ENCODE measurements around the gene HIVEP2.
A peak's percentile ranks its signal among the peaks of the same experiment; 100 is the strongest.

HIVEP2 gene

DNA sequence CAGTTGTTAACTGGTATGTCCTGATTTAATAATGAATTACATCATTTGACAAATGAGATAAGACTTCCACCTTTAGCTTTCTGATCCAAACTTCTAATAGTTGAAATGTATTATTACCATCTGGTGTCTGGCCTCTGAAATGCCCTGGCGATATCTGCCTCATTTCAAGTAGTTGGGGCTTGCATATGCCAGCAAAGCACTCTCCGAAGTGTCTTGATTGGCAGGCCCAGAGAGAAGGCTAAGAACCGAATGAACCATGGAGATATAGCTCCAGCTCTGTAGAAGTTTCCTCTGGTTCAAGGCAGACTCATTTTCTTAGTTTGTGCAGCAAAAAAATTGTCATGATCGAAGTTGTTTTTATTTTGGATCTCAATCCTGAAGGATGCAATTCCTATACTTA, 13.4 kb upstream of the HIVEP2 start:
- Histone ChIP-seq H3K27ac (ENCODE audit: low read depth, low read length) (no peak overlapping the region), H3K9ac (ENCODE audit: low read length) (no peak overlapping the region), H3K4me3 (ENCODE audit: low read depth, low read length) (no peak overlapping the region), H3K9me3 (ENCODE audit: control insufficient read depth, insufficient read depth, low read depth, low read length) (peaks cover 2% of the 10 kb centered on the region; the same call in 1 of the 2 replicates), H3K4me1 (ENCODE audit: control insufficient read depth, insufficient read depth, low read length) (no peaks in the 10 kb centered on the region), H3K36me3 (ENCODE audit: control insufficient read depth, insufficient read depth, low read length) (no peaks in the 10 kb centered on the region), H3K27me3 (ENCODE audit: control insufficient read depth, insufficient read depth, low read length) (no peaks in the 10 kb centered on the region)

- no peaks in the 10 kb centered on the region for H3K36me3 ChIP-seq (ENCODE audit: control insufficient read depth, insufficient read depth, low read length)
- H3K9ac ChIP-seq (ENCODE audit: low read length): no peak overlapping the region
- H3K4me1 ChIP-seq (ENCODE audit: control insufficient read depth, insufficient read depth, low read length): 0 out of 2 replicates have a peak, but pooled peaks cover 4% of the 10 kb centered on the region
- no peak overlapping the region for H3K27ac ChIP-seq (ENCODE audit: low read depth, low read length)
- peaks cover 2% of the 10 kb centered on the region; the same call in 1 of the 2 replicates for H3K9me3 ChIP-seq (ENCODE audit: control insufficient read depth, insufficient read depth, low read depth, low read length)
- no peaks in the 10 kb centered on the region for H3K27me3 ChIP-seq (ENCODE audit: control insufficient read depth, insufficient read depth, low read length)
- H3K4me3 ChIP-seq (ENCODE audit: low read depth, low read length): no peak overlapping the region
These were observed 11.8 kb upstream of the HIVEP2 start for GRCh38 chr6:142956726-142957125.

GRCh38 chr6:142954844-142955243, 9.9 kb upstream of the HIVEP2 start:
- Histone ChIP-seq H3K27me3 (ENCODE audit: control insufficient read depth, insufficient read depth, low read length) (no peaks in the 10 kb centered on the region), H3K4me1 (ENCODE audit: control insufficient read depth, insufficient read depth, low read length) (0 out of 2 replicates have a peak, but pooled peaks cover 4% of the 10 kb centered on the region), H3K36me3 (ENCODE audit: control insufficient read depth, insufficient read depth, low read length) (no peaks in the 10 kb centered on the region), H3K4me3 (ENCODE audit: low read depth, low read length) (no peak overlapping the region), H3K9me3 (ENCODE audit: control insufficient read depth, insufficient read depth, low read depth, low read length) (no peaks in the 10 kb centered on the region), H3K9ac (ENCODE audit: low read length) (no peak overlapping the region), H3K27ac (ENCODE audit: low read depth, low read length) (no peak overlapping the region)

DNA sequence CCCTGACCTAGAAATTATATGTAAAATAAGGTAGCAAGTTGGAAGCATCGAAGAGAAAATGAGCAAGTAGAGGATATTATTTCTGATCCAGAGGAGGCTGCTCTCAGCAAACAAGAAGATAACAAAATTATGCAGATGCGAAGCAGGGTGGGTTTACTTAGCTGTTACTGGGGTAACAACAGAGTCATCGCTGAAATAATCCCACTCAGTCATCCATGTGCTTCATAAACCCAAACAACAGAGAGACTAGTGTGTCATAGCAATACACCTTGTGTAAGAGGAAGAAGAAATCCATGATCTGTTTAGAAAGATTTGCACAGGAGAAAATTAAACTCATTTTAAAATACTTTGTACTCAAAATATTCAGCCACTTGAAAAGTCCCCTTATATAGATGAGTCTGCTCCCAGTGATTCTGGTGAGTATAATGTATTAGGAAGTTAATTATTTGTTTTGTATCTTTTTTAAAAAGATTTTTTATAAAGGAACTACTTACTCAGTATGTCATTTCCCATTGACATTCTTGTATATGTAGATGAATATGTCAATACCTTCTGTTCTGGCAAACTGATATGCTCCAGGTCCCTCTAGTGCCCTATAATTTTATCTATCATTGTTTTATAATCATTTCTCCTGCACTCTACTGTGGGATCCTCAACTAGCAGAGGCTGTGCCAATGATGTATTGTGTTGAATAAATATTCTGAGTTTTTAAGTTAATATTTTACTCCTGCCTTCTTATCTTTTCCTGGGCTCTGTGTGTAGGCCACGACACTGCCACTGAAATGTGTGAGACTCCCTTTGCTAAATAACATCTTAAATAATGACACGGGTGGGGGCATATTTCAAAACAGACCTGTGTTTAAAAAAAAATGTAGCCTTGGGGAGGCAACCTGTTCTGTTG, 8.6 kb upstream of the HIVEP2 start:
- Histone ChIP-seq H3K4me3 (ENCODE audit: low read depth, low read length) (no peak overlapping the region), H3K9me3 (ENCODE audit: control insufficient read depth, insufficient read depth, low read depth, low read length) (no peaks in the 10 kb centered on the region), H3K36me3 (ENCODE audit: control insufficient read depth, insufficient read depth, low read length) (no peaks in the 10 kb centered on the region), H3K4me1 (ENCODE audit: control insufficient read depth, insufficient read depth, low read length) (0 out of 2 replicates have a peak, but pooled peaks cover 4% of the 10 kb centered on the region), H3K9ac (ENCODE audit: low read length) (no peak overlapping the region), H3K27me3 (ENCODE audit: control insufficient read depth, insufficient read depth, low read length) (no peaks in the 10 kb centered on the region; the same call in 1 of the 2 replicates), H3K27ac (ENCODE audit: low read depth, low read length) (no peak overlapping the region)

DNA sequence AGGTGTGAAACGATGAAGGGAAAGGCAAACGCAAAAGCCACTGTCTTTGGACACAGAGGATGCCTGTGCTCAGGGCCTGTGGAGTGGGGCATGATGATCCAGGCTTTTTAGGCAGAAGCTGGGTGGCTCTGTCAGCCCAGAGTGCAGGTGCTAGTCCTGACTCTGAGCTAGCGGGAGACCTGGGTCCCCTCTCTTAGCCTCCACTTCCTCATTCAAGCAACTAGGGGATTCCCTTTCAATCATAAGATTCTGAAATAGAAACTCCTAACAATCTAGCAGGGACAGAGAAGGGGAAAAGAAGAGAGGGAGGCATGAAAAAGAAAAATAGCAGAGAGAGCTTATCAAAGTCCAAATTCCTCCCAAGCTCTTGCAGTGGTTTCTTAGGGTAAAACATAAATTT, 7.6 kb upstream of the HIVEP2 start:
- H3K9ac ChIP-seq (ENCODE audit: low read length): no peak overlapping the region
- H3K27me3 ChIP-seq (ENCODE audit: control insufficient read depth, insufficient read depth, low read length): peaks cover 8% of the 10 kb centered on the region; the same call in 1 of the 2 replicates
- 0 out of 2 replicates have a peak, but pooled peaks cover 8% of the 10 kb centered on the region for H3K4me1 ChIP-seq (ENCODE audit: control insufficient read depth, insufficient read depth, low read length)
- no peak overlapping the region for H3K4me3 ChIP-seq (ENCODE audit: low read depth, low read length)
- H3K27ac ChIP-seq (ENCODE audit: low read depth, low read length): no peak overlapping the region
- no peaks in the 10 kb centered on the region for H3K9me3 ChIP-seq (ENCODE audit: control insufficient read depth, insufficient read depth, low read depth, low read length)
- H3K36me3 ChIP-seq (ENCODE audit: control insufficient read depth, insufficient read depth, low read length): no peaks in the 10 kb centered on the region

GRCh38 chr6:142950291-142950690, 5.3 kb upstream of the HIVEP2 start:
- Histone ChIP-seq H3K27ac (ENCODE audit: low read depth, low read length) (no peak overlapping the region), H3K4me1 (ENCODE audit: control insufficient read depth, insufficient read depth, low read length) (0 out of 2 replicates have a peak, but pooled peaks cover 8% of the 10 kb centered on the region), H3K9ac (ENCODE audit: low read length) (no peak overlapping the region), H3K27me3 (ENCODE audit: control insufficient read depth, insufficient read depth, low read length) (peaks cover 8% of the 10 kb centered on the region; the same call in 1 of the 2 replicates), H3K36me3 (ENCODE audit: control insufficient read depth, insufficient read depth, low read length) (no peaks in the 10 kb centered on the region), H3K9me3 (ENCODE audit: control insufficient read depth, insufficient read depth, low read depth, low read length) (no peaks in the 10 kb centered on the region), H3K4me3 (ENCODE audit: low read depth, low read length) (no peak overlapping the region)

DNA sequence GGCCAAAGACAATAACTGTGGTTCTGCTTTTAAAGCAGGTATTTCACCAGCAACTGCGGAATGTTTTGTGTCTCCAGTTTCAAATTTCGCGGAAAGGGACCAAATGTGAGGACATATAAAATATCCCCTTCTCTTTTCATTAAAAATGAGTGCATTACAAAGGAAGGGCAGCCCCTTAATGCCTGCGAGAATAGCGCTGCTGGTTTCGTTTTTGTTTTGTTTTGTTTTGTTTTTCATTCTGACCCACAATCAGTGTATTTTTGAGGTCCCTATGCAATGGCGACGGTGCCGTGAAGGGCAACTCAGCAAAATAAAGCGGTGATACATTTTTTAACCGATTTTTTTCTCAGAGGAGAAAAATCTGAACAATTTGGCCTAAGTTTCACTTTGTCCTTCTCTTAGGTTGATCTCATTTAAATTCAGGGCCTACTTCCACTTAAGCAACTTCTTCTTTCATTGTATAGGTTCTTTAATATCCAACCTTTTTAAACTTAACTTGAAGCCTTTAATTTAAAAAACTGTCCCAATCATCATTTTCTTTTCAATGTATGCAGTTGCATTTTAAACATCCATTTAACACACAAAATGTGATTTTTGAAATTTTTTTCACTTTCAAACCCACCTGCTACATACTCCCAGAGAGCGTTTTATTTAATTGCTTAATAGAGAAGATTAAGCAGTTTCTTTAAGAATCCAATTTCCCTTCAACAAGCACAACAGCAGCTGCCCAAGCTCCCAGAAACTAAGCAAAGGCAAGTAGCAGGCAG, 2.9 kb upstream of the HIVEP2 start:
- Histone ChIP-seq H3K27me3 (ENCODE audit: control insufficient read depth, insufficient read depth, low read length) (peaks cover 8% of the 10 kb centered on the region; the same call in 1 of the 2 replicates), H3K4me3 (ENCODE audit: low read depth, low read length) (peak overlapping the region; percentile 92), H3K36me3 (ENCODE audit: control insufficient read depth, insufficient read depth, low read length) (no peaks in the 10 kb centered on the region), H3K9me3 (ENCODE audit: control insufficient read depth, insufficient read depth, low read depth, low read length) (no peaks in the 10 kb centered on the region), H3K9ac (ENCODE audit: low read length) (peak overlapping the region; percentile 36), H3K4me1 (ENCODE audit: control insufficient read depth, insufficient read depth, low read length) (0 out of 2 replicates have a peak, but pooled peaks cover 14% of the 10 kb centered on the region), H3K27ac (ENCODE audit: low read depth, low read length) (no peak overlapping the region)

DNA sequence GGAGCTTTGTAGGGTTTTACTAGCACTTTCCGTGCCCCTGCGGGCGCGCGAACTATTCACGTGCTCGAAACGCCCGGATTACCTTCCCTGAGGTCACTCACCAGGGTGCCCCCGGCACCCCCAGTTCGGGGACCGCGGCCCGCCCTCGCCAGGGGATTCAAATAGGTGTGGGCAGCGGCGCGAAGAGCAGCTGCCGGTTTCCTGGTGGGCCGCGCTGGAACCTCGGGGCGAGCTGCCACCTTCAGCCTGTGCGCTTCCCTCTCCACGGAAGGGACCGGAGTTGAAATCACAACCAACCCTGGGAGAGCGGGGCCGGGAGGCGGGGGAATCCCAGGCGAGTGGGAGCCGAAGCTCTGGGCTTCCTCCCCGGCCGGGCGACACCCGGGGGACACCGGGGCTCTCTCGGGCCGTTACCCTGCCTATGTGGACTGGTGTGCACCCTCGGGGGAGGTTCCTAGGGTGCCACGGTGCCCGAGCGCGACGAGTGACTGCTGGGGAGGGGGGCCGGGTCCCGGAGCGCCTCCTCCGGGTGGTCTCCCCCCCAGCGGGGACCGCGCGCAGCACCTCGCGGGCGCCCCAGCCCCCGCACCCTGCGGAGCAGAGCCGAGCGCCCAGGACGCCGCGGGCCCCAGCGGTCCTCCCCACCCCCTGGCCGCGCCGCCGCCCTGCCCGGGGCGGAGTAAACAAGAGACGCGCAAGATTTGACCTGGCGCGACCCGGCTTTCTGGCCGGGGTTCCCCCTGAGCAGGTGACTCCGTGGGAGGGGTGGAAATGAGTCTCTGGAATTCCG, 2.1 kb upstream of the HIVEP2 start:
- peaks cover 8% of the 10 kb centered on the region; the same call in 1 of the 2 replicates for H3K27me3 ChIP-seq (ENCODE audit: control insufficient read depth, insufficient read depth, low read length)
- no peaks in the 10 kb centered on the region for H3K9me3 ChIP-seq (ENCODE audit: control insufficient read depth, insufficient read depth, low read depth, low read length)
- H3K4me1 ChIP-seq (ENCODE audit: control insufficient read depth, insufficient read depth, low read length): 0 out of 2 replicates have a peak, but pooled peaks cover 11% of the 10 kb centered on the region
- peak overlapping the region; percentile 70 for H3K9ac ChIP-seq (ENCODE audit: low read length)
- H3K36me3 ChIP-seq (ENCODE audit: control insufficient read depth, insufficient read depth, low read length): no peaks in the 10 kb centered on the region
- peak overlapping the region; percentile 71 for H3K27ac ChIP-seq (ENCODE audit: low read depth, low read length)
- H3K4me3 ChIP-seq (ENCODE audit: low read depth, low read length): peak overlapping the region; percentile 92

DNA sequence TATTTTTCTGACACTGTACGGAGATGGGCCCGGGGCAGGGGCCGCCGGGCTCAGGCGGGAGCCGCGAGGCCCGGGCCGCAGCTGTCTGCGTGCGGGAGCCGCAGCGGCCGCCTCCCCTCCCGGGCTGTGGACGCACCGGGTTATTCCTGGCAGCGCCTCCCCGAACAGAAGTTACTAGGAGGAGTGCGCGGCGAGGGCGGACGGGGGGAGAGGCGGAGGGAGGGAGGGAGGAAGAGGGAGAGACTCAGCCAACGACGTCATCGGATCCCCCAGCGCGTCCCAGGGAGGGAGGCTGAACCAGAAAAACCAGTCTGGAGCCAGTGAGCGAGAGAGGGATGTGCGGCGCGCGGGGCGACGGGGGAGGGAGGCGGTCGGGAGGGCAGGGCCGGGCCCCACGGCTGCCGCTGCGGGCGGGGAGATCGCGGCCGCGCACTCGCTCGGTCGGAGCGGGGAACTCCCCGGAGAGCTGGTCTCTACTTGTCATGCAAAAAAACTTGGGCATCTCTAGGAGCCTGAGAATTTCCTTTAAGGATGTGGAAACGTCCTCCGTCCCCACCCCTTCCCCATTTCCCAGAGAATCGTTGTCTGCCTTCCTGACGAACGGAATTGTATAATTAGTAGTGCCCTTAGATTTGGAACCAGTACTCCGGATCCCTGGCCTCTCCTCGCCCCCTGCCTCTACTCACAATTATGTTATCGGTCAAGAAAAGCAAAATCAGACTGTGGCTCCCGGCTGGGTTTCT, 1.4 kb upstream of the HIVEP2 start:
- Histone ChIP-seq H3K4me1 (ENCODE audit: control insufficient read depth, insufficient read depth, low read length) (0 out of 2 replicates have a peak, but pooled peaks cover 10% of the 10 kb centered on the region), H3K27me3 (ENCODE audit: control insufficient read depth, insufficient read depth, low read length) (peaks cover 8% of the 10 kb centered on the region; the same call in 1 of the 2 replicates), H3K27ac (ENCODE audit: low read depth, low read length) (peak overlapping the region; percentile 79), H3K36me3 (ENCODE audit: control insufficient read depth, insufficient read depth, low read length) (no peaks in the 10 kb centered on the region), H3K9me3 (ENCODE audit: control insufficient read depth, insufficient read depth, low read depth, low read length) (no peaks in the 10 kb centered on the region), H3K9ac (ENCODE audit: low read length) (peak overlapping the region; percentile 95), H3K4me3 (ENCODE audit: low read depth, low read length) (peak overlapping the region; percentile 92)

Data from HUES6 (cell line).